ENCODE measurements around the gene C10orf67.
"Not testable (repeated sequence)": the region's sequence is repeated elsewhere in the genome, so short reads cannot be mapped to it uniquely, and the experiment has no call there.

The C10orf67 gene

GRCh38 chr10:23280419-23281043 is 64.1 kb downstream of the C10orf67 start:
- DNase-seq = no peak

- DNase-seq = no peak
These were observed 69.2 kb downstream of the C10orf67 start for GRCh38 chr10:23275355-23275754.

- not testable (repeated sequence) for DNase-seq
These were observed 70.4 kb downstream of the C10orf67 start for GRCh38 chr10:23274179-23274578.

- no peak for DNase-seq
These were observed 74.1 kb downstream of the C10orf67 start for GRCh38 chr10:23270531-23270930.

GRCh38 chr10:23263441-23264164 is 81.0 kb downstream of the C10orf67 start:
- DNase-seq = no peak

- no peak for DNase-seq
These were observed 81.7 kb downstream of the C10orf67 start for GRCh38 chr10:23262928-23263327.

- DNase-seq = no peak
These were observed 86.1 kb downstream of the C10orf67 start for GRCh38 chr10:23258516-23258915.

GRCh38 chr10:23253780-23254179 is 90.8 kb downstream of the C10orf67 start:
- no peak for DNase-seq

- not testable (repeated sequence) for DNase-seq
These were observed 91.7 kb downstream of the C10orf67 start for GRCh38 chr10:23252859-23253258.

- not testable (repeated sequence) for DNase-seq
These were observed 102.8 kb downstream of the C10orf67 start for GRCh38 chr10:23241779-23242178.

- no peak for DNase-seq
These were observed 106.6 kb downstream of the C10orf67 start for GRCh38 chr10:23238015-23238414.

- DNase-seq = no peak
These were observed 114.0 kb downstream of the C10orf67 start for GRCh38 chr10:23230582-23230981.

GRCh38 chr10:23217471-23217870 is 127.1 kb downstream of the C10orf67 start:
- DNase-seq = no peak

- no peak for DNase-seq
These were observed 138.5 kb downstream of the C10orf67 start for GRCh38 chr10:23205972-23206642.

GRCh38 chr10:23204773-23205172 is 139.8 kb downstream of the C10orf67 start:
- no peak for DNase-seq

GRCh38 chr10:23203369-23204325 is 140.9 kb downstream of the C10orf67 start:
- DNase-seq = no peak

GRCh38 chr10:23202779-23203178 is 141.8 kb downstream of the C10orf67 start:
- no peak for DNase-seq

- no peak for DNase-seq
These were observed 142.8 kb downstream of the C10orf67 start for GRCh38 chr10:23201837-23202236.

GRCh38 chr10:23200997-23201652 is 143.5 kb downstream of the C10orf67 start:
- no peak for DNase-seq

GRCh38 chr10:23200586-23200985 is 144.0 kb downstream of the C10orf67 start:
- DNase-seq = no peak
